ENCODE measurements around the gene TM4SF1. TPM values are rescaled to one million over a fixed set of nuclear protein-coding genes. Genes with fewer than 3 reads are reported as not detected.

The TM4SF1 gene
- total RNA-seq, 2 donors from 2014 or later: 30.8 to 48.7 TPM

- no peak for TF ChIP-seq CTCF (IDR thresholded peaks at IDR 0.05)
- DNase-seq: no peak
- Histone ChIP-seq H3K27ac (no peak overlapping the region), H3K4me1 (peaks cover 14% of the 10 kb centered on the region), H3K4me3 (no peak overlapping the region), H3K9ac (ENCODE audit: low read depth in 2 of 2, low read length in 2 of 2) (no peak overlapping the region), H3K9me3 (no peaks in the 10 kb centered on the region), H3K27me3 (no peaks in the 10 kb centered on the region), H3K36me3 (no peaks in the 10 kb centered on the region)
- intact Hi-C loops (cut with DNase I): no loop called here
Measured at GRCh38 chr3:149388531-149389417, 11.3 kb upstream of the TM4SF1 start.

- Histone ChIP-seq H3K9me3 (no peaks in the 10 kb centered on the region), H3K27me3 (no peaks in the 10 kb centered on the region), H3K27ac (no peak overlapping the region), H3K9ac (ENCODE audit: low read depth in 2 of 2, low read length in 2 of 2) (no peak overlapping the region), H3K4me3 (no peak overlapping the region), H3K36me3 (no peaks in the 10 kb centered on the region), H3K4me1 (peaks cover 14% of the 10 kb centered on the region)
- intact Hi-C loops (cut with DNase I): no loop called here
- DNase-seq: no peak
- no peak for TF ChIP-seq CTCF (IDR thresholded peaks at IDR 0.05)
Measured at GRCh38 chr3:149388001-149388440, 10.6 kb upstream of the TM4SF1 start.

- TF ChIP-seq CTCF (IDR thresholded peaks at IDR 0.05): no peak
- Histone ChIP-seq H3K4me1 (peaks cover 14% of the 10 kb centered on the region), H3K9ac (ENCODE audit: low read depth in 2 of 2, low read length in 2 of 2) (no peak overlapping the region), H3K4me3 (no peak overlapping the region), H3K27me3 (no peaks in the 10 kb centered on the region), H3K36me3 (no peaks in the 10 kb centered on the region), H3K27ac (no peak overlapping the region), H3K9me3 (no peaks in the 10 kb centered on the region)
- intact Hi-C loops (cut with DNase I): no loop called here
- no peak for DNase-seq
Measured at GRCh38 chr3:149386299-149386606, 8.8 kb upstream of the TM4SF1 start.

- no peak for TF ChIP-seq CTCF (IDR thresholded peaks at IDR 0.05)
Measured at GRCh38 chr3:149385617-149386298, 8.3 kb upstream of the TM4SF1 start.

GRCh38 chr3:149384911-149385321, 7.5 kb upstream of the TM4SF1 start:
- TF ChIP-seq CTCF (IDR thresholded peaks at IDR 0.05): no peak
- DNase-seq: no peak
- intact Hi-C loops (cut with DNase I): no loop called here
- Histone ChIP-seq H3K9ac (ENCODE audit: low read depth in 2 of 2, low read length in 2 of 2) (no peak overlapping the region), H3K27ac (no peak overlapping the region), H3K36me3 (no peaks in the 10 kb centered on the region), H3K9me3 (no peaks in the 10 kb centered on the region), H3K4me1 (peaks cover 14% of the 10 kb centered on the region), H3K4me3 (no peak overlapping the region), H3K27me3 (no peaks in the 10 kb centered on the region)

More at GRCh38 chr3:149385617-149386298, 8.3 kb upstream of the TM4SF1 start:
- no peaks in the 10 kb centered on the region for H3K27me3 ChIP-seq
- peaks cover 14% of the 10 kb centered on the region for H3K4me1 ChIP-seq
- intact Hi-C loops (cut with DNase I): no loop called here
- H3K4me3 ChIP-seq: no peak overlapping the region
- H3K9ac ChIP-seq (ENCODE audit: low read depth in 2 of 2, low read length in 2 of 2): no peak overlapping the region
- no peak for DNase-seq
- H3K9me3 ChIP-seq: no peaks in the 10 kb centered on the region
- H3K27ac ChIP-seq: no peak overlapping the region
- no peaks in the 10 kb centered on the region for H3K36me3 ChIP-seq

All from colonic mucosa (tissue), 4 donors.